Ramos (cell line): Measurements from ENCODE around the gene UQCC5.

Experiments used
- in situ Hi-C: fragments of 300-500 bp; cut with MboI; formaldehyde crosslinking; loops from one replicate; pipeline ENCODE4 v1.14.3; 2022; ENCODE audit warnings: low sequenced_read_pairs; ENCODE audit not compliant: unreplicated experiment

Gene UQCC5

DNA sequence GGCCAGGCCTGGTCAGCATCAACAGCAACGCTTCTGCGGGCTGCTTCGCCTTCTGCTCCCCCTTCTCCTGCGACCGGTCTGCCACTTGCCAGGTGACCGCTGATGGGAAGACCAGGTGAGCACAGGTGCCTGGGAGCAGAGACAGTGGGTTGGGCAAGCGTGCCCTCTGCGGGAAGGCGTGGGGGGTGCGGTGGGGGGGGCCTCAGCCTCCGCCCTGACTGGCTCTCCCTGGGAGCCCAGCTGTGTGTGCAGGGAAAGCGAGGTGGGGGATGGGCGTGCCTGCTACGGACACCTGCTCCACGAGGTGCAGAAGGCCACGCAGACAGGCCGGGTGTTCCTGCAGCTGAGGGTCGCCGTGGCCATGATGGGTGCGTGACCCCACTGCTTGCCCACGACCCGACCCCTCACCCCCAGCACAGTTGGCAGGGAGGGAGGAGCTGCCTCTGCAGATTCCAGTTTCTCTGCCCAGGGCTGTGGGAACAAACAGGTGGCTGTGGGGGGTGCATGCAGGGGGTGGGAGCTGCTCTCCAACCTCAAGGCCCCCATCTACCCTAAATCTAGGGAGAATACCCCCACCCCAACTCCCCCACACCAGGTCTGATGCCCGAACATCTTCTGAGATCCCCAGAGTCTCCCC is 32.5 kb upstream of the UQCC5 start:
- in situ Hi-C loops, result no loop called here

GRCh38 chr3:52504977-52505376 is 31.4 kb upstream of the UQCC5 start:
- in situ Hi-C loops, result no loop called here

- in situ Hi-C loops, result no loop called here
Measured at GRCh38 chr3:52506266-52506966, 30.0 kb upstream of the UQCC5 start.

DNA sequence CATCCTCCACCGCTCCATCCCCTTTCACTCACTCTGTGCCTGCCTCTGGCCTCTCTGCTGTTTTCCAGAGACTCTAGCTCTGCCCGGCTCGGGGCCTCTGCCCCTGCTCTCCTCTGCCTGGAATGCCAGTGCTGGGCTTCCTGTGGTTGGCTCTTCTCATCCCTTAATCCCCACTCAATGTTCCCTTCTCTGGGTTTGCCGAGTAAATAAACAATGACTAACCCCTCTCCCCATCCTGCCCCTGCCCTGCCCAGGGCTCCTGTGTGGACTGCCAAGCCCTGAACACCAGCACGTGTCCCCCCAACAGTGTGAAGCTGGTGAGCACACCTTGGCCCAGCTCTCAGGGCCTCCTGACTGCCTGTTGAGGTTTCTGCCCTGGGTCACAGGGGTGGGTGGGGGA is 29.0 kb upstream of the UQCC5 start:
- in situ Hi-C loops, result no loop called here

DNA sequence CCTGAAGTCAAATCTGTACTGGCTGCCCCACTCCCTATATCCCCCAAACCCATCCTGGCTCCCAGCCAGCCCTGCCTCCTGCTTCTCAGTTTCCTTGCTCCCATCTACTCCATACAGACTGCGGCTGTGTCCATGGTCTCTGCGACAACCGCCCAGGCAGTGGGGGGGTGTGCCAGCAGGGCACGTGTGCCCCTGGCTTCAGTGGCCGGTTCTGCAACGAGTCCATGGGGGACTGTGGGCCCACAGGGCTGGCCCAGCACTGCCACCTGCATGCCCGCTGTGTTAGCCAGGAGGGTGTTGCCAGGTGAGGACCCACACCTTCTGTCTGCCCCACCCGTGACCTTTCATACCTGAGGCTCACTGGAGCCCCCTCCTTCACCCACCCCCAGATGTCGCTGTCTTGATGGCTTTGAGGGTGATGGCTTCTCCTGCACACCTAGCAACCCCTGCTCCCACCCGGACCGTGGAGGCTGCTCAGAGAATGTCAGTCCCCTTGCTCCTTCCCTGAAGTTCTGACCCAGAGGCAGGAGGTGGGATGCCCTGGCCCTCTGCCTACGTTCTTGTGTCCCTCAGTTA is 26.6 kb upstream of the UQCC5 start:
- in situ Hi-C loops, result no loop called here

- in situ Hi-C loops, result no loop called here
Measured at GRCh38 chr3:52511509-52511908, 24.9 kb upstream of the UQCC5 start.

GRCh38 chr3:52512105-52512504 is 24.3 kb upstream of the UQCC5 start:
- in situ Hi-C loops, result no loop called here

- in situ Hi-C loops, result no loop called here
Measured at GRCh38 chr3:52512727-52513126, 23.7 kb upstream of the UQCC5 start.

- in situ Hi-C loops, result no loop called here
Measured at GRCh38 chr3:52513281-52513680, 23.1 kb upstream of the UQCC5 start.

GRCh38 chr3:52514576-52514975 is 21.8 kb upstream of the UQCC5 start:
- in situ Hi-C loops, result no loop called here

GRCh38 chr3:52515192-52515591 is 21.2 kb upstream of the UQCC5 start:
- in situ Hi-C loops, result no loop called here

GRCh38 chr3:52516509-52517195 is 19.8 kb upstream of the UQCC5 start:
- in situ Hi-C loops, result no loop called here

DNA sequence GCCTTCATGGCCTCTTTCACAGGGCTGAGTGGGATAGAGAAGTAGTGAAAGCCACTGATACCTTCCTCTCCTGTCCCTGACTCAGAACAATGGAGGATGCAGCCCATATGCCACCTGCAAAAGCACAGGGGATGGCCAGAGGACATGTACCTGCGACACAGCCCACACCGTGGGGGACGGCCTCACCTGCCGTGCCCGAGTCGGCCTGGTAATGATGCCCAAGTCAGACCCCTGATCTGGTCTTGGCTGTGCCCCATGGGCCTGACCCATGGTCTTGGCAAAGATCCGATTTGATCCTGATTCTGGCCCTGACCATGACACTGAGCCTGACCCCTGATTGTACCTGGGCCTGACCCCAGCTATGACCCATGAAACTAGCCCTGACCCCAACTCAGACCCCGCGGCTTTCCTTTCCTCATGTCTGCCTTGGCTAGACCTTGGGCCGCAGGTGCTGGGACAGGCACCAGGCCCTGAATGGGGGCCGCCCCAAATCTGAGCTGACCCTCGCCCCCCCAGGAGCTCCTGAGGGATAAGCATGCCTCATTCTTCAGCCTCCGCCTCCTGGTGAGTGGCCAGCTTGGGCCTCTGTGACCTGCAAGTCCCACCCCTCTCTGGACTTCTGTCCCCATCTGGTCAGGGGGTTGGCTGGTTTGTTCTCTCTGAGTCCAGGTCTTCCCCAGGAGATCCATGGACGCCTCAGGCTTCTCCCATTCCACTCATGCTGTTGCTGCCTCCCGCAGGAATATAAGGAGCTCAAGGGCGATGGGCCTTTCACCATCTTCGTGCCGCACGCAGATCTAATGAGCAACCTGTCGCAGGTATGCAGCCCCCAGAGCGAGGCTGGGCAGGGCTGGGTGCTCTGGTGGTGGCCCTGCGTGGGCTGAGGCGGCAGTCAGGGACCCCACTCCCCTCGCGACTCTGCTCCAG is 18.3 kb upstream of the UQCC5 start:
- in situ Hi-C loops, result no loop called here

- in situ Hi-C loops, result no loop called here
Measured at GRCh38 chr3:52518723-52519444, 17.5 kb upstream of the UQCC5 start.

DNA sequence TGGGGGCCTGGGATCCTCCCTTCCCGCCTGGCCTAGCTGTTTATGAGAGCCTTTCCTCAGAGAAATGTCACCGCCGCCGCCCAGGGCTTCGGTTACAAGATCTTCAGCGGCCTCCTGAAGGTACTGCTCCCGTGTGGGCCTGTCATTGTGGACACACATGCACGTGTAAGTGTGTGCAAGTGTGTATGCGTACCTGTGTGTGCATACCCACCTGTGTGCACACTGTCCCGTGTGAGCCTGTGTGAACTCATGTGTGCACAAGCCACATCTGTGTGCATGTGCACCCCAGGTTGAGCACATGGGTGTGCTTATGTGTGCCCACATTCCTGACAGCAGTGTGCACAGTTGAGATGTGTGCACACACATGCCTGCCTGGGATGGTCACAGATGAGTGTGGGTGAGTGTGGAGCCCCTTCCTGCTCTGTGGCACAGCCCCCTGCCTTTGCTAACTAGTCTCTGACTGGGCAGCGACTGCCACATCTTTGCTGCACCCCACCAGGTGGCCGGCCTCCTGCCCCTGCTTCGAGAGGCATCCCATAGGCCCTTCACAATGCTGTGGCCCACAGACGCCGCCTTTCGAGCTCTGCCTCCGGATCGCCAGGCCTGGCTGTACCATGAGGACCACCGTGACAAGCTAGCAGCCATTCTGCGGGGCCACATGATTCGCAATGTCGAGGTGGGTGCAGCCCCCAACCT is 16.8 kb upstream of the UQCC5 start:
- in situ Hi-C loops, result no loop called here

DNA sequence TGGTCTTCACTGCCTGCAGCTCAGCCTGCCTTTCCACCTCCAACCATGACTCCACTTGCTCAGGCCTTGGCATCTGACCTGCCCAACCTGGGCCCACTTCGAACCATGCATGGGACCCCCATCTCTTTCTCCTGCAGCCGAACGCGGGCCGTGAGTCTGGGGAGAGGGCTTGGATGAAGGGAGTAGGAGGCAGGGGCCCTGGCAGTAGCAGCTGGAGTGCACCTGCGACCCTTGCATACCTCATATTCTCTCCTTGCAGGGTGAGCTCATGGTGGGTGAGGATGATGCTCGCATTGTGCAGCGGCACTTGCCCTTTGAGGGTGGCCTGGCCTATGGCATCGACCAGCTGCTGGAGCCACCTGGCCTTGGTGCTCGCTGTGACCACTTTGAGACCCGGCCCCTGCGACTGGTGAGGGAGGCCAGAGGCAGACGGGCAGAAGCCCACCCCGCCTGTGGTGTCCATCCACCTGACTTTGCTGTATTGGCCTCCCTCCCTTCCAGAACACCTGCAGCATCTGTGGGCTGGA is 16.2 kb upstream of the UQCC5 start:
- in situ Hi-C loops, result no loop called here

GRCh38 chr3:52520716-52521487 is 15.5 kb upstream of the UQCC5 start:
- in situ Hi-C loops, result no loop called here

GRCh38 chr3:52521488-52521824 is 14.9 kb upstream of the UQCC5 start:
- in situ Hi-C loops, result no loop called here
